CD4-positive, alpha-beta T cell treated with Interleukin-21 for 1 hour (primary cell): ENCODE measurements around the gene EPHB3.

ENCODE experiments used
- DNase-seq: peaks from one replicate; pipeline ENCODE4 v3.0.0-alpha.2; 2020

EPHB3 gene

GRCh38 chr3:184582646-184583577, 21.3 kb downstream of the EPHB3 start:
- DNase-seq, result no peak

GRCh38 chr3:184583578-184584451, 22.2 kb downstream of the EPHB3 start:
- DNase-seq, result no peak

GRCh38 chr3:184584464-184584891, 22.9 kb downstream of the EPHB3 start:
- DNase-seq, result no peak

- DNase-seq, result no peak
Measured at GRCh38 chr3:184585545-184585944, 24.0 kb downstream of the EPHB3 start.

GRCh38 chr3:184586851-184587250, 25.3 kb downstream of the EPHB3 start:
- no peak for DNase-seq

GRCh38 chr3:184588776-184589175, 27.2 kb downstream of the EPHB3 start:
- DNase-seq, result no peak

- no peak for DNase-seq
Measured at GRCh38 chr3:184590795-184591194, 29.2 kb downstream of the EPHB3 start.

GRCh38 chr3:184591789-184592188, 30.2 kb downstream of the EPHB3 start:
- DNase-seq, result no peak

- DNase-seq, result no peak
Measured at GRCh38 chr3:184592371-184593219, 31.0 kb downstream of the EPHB3 start.

- no peak for DNase-seq
Measured at GRCh38 chr3:184593220-184593927, 31.8 kb downstream of the EPHB3 start.

GRCh38 chr3:184593928-184594303, 32.3 kb downstream of the EPHB3 start:
- DNase-seq, result no peak

GRCh38 chr3:184594371-184595001, 32.9 kb downstream of the EPHB3 start:
- DNase-seq, result no peak

- no peak for DNase-seq
Measured at GRCh38 chr3:184595726-184596125, 34.1 kb downstream of the EPHB3 start.

- DNase-seq, result no peak
Measured at GRCh38 chr3:184596233-184596632, 34.6 kb downstream of the EPHB3 start.

- no peak for DNase-seq
Measured at GRCh38 chr3:184596886-184597575, 35.4 kb downstream of the EPHB3 start.

GRCh38 chr3:184597829-184598573, 36.4 kb downstream of the EPHB3 start:
- DNase-seq, result no peak

GRCh38 chr3:184598574-184598927, 37.0 kb downstream of the EPHB3 start:
- DNase-seq, result no peak

GRCh38 chr3:184599143-184599542, 37.6 kb downstream of the EPHB3 start:
- no peak for DNase-seq

- no peak for DNase-seq
Measured at GRCh38 chr3:184600685-184601377, 39.2 kb downstream of the EPHB3 start.
